Smooth muscle cell (in vitro differentiated cells): ENCODE data around the gene ABHD2. TPM values are rescaled to one million over a fixed set of nuclear protein-coding genes. Genes with fewer than 3 reads are reported as not detected.

Source experiments
- DNase-seq: peaks from one replicate; lab custom pipeline; 2025; ENCODE audit not compliant: unreplicated experiment; lab: John Stamatoyannopoulos, UW
- H2AFZ ChIP-seq: fragments of 200-600 bp; sonication (generic); 2 replicates; pipeline ENCODE4 v1.6.0; 2016; ENCODE audit warnings: antibody characterized with exemption, low read depth, mild to moderate bottlenecking
- H3F3A ChIP-seq: fragments of 200-600 bp; sonication (generic); 2 replicates; pipeline ENCODE4 v1.6.0; 2017; ENCODE audit warnings: antibody characterized with exemption, low read depth
- H3K27ac ChIP-seq: fragments of 200-600 bp; sonication (generic); 2 replicates; pipeline ENCODE4 v1.5.1; 2016; ENCODE audit warnings: low read depth, mild to moderate bottlenecking
- H3K27me3 ChIP-seq: fragments of 200-600 bp; sonication (generic); 2 replicates; pipeline ENCODE4 v1.6.1; 2016; ENCODE audit warnings: low read depth, mild to moderate bottlenecking
- H3K36me3 ChIP-seq: fragments of 200-600 bp; sonication (generic); 2 replicates; pipeline ENCODE4 v1.5.1; 2016; ENCODE audit warnings: low read depth
- H3K4me1 ChIP-seq: fragments of 200-600 bp; sonication (generic); 2 replicates; pipeline ENCODE4 v1.5.1; 2016; ENCODE audit warnings: low read depth
- H3K4me2 ChIP-seq: fragments of 200-600 bp; sonication (generic); 2 replicates; pipeline ENCODE4 v1.6.0; 2016; ENCODE audit warnings: mild to moderate bottlenecking
- H3K4me3 ChIP-seq: fragments of 200-600 bp; sonication (generic); 2 replicates; pipeline ENCODE4 v1.5.1; 2016; ENCODE audit warnings: mild to moderate bottlenecking
- H3K79me2 ChIP-seq: fragments of 200-600 bp; sonication (generic); 2 replicates; pipeline ENCODE4 v1.6.0; 2016; ENCODE audit warnings: low read depth, mild to moderate bottlenecking
- H3K9ac ChIP-seq: fragments of 200-600 bp; sonication (generic); 2 replicates; pipeline ENCODE4 v1.6.0; 2016; ENCODE audit warnings: low read depth
- H3K9me3 ChIP-seq: fragments of 200-600 bp; sonication (generic); replicated peaks from 2 replicates; pipeline ENCODE4 v1.5.1; 2016; ENCODE audit warnings: low read depth
- H4K20me1 ChIP-seq: fragments of 200-600 bp; sonication (generic); 2 replicates; pipeline ENCODE4 v1.6.0; 2016; ENCODE audit warnings: low read depth
- CTCF ChIP-seq: fragments of 200-600 bp; sonication (generic); IDR thresholded peaks from 2 replicates; pipeline ENCODE4 v1.5.1; 2017; ENCODE audit warnings: borderline replicate concordance, mild to moderate bottlenecking, antibody characterized with exemption; ENCODE audit not compliant: insufficient read depth, poor library complexity, severe bottlenecking
- WGBS: methylation state at CpG from one replicate; pipeline ENCODE4 v1.1.7; 2016; ENCODE audit warnings: low lambda C conversion rate; 5-methylcytosine and 5-hydroxymethylcytosine counted together
- polyA plus RNA-seq: library from polyadenylated mRNA; unstranded; fragments of >200 nt; fragmentation: Nextera tagmentation; extraction: Ambion mirVana; gene quantifications from 2 replicates; pipeline ENCODE4 v1.2.1, GENCODE V29; 2016
- total RNA-seq: library from RNA; depleted of rRNA; stranded (reverse); fragments of >200 nt; gene quantifications from 2 replicates; pipeline ENCODE4 v1.2.3, GENCODE V29; 2014

The ABHD2 gene
- total and polyA plus RNA-seq, 2 experiments from 2014 or later: 9.4 to 23.9 TPM

- Histone ChIP-seq H3K27me3 (no peaks in the 10 kb centered on the region), H3K36me3 (no peaks in the 10 kb centered on the region), H3K27ac (no peak overlapping the region), H3F3A (no peaks in the 10 kb centered on the region), H3K79me2 (no peaks in the 10 kb centered on the region), H4K20me1 (no peaks in the 10 kb centered on the region), H2AFZ (no peak overlapping the region), H3K9me3 (no peaks in the 10 kb centered on the region), H3K4me2 (no peak overlapping the region), H3K4me1 (peaks cover 30% of the 10 kb centered on the region), H3K9ac (no peak overlapping the region), H3K4me3 (no peak overlapping the region)
- TF ChIP-seq CTCF: no peak
- 48% methylated on average over 4 of the region's 4 CpGs for WGBS
- DNase-seq: no peak
Observed at GRCh38 chr15:89197503-89197971, 109.3 kb downstream of the ABHD2 start.

DNA sequence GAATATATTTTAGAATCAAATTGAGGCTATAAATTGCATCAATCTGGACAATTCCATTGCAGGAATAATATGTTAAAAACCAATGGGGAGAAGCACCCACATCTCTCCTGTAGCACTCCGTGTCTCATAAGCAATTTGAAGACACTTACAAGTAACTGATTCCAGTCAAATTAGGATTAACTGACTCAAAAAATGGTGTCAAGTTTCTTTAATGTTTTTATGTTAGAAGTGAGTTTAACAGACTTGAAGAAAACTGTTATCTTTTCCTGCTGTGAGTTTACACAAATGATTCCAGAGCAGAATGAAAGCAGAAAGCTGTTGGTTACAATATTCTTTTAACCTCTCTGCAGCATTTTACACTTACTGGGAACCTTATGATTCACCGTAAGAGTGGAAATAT is 109.9 kb downstream of the ABHD2 start:
- H3K27ac ChIP-seq: no peak overlapping the region
- H3K79me2 ChIP-seq: no peaks in the 10 kb centered on the region
- no peak for TF ChIP-seq CTCF
- H3K27me3 ChIP-seq: no peaks in the 10 kb centered on the region
- no peaks in the 10 kb centered on the region for H4K20me1 ChIP-seq
- no peak overlapping the region for H2AFZ ChIP-seq
- H3K4me3 ChIP-seq: no peak overlapping the region
- peaks cover 30% of the 10 kb centered on the region for H3K4me1 ChIP-seq
- no peak overlapping the region for H3K4me2 ChIP-seq
- H3K36me3 ChIP-seq: no peaks in the 10 kb centered on the region
- H3K9me3 ChIP-seq: no peaks in the 10 kb centered on the region
- H3K9ac ChIP-seq: no peak overlapping the region
- WGBS: 78% methylated on average over 2 of the region's 2 CpGs
- DNase-seq: no peak
- H3F3A ChIP-seq: no peaks in the 10 kb centered on the region

DNA sequence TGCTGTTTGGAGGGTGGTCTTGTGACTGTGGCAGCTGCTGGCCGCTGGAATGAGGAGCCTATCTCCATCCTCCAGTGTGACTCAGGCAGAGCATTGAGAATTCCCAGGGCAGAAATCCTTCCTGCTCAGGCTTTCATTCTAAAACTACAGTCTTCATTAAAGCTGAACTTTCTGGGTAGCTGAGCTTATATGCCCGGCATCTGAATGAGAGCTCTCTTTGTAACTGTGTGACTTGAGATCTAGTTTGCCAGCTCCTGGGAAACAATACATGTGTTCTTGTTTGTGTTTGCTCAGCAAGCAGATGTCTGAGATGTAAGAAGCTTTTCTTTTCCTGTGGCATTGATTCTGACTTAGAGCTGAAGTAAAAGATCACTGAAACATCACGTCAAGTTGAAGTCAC is 110.7 kb downstream of the ABHD2 start:
- no peak overlapping the region for H3K9ac ChIP-seq
- no peaks in the 10 kb centered on the region for H3K9me3 ChIP-seq
- DNase-seq: no peak
- H3K4me3 ChIP-seq: no peak overlapping the region
- no peaks in the 10 kb centered on the region for H3K79me2 ChIP-seq
- TF ChIP-seq CTCF: no peak
- peaks cover 30% of the 10 kb centered on the region for H3K4me1 ChIP-seq
- H3K27ac ChIP-seq: no peak overlapping the region
- H3K36me3 ChIP-seq: no peaks in the 10 kb centered on the region
- WGBS: 86% methylated on average over 3 of the region's 3 CpGs
- H4K20me1 ChIP-seq: no peaks in the 10 kb centered on the region
- no peak overlapping the region for H3K4me2 ChIP-seq
- no peak overlapping the region for H2AFZ ChIP-seq
- H3K27me3 ChIP-seq: no peaks in the 10 kb centered on the region
- H3F3A ChIP-seq: no peaks in the 10 kb centered on the region

DNA sequence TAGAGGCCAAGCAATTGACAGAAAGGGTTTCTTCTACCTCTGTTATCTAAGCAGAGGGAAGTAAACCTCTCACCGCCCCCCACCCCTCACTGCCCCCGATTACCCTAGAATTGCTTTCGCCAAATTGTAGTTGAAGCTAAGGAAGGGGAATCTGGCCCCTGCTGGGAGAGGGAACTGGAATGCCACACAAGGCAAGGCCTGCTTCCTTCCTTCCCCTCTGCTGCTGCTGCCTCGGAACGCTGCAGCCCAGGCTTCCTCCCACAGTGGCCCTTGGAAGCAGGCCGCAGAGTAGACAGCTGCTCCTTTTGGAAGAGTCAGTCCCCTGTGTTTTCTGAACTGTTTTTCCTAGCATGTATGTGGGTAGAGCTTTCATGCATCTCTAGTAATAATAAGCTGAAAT is 111.5 kb downstream of the ABHD2 start:
- peaks cover 30% of the 10 kb centered on the region for H3K4me1 ChIP-seq

More for the DNA sequence above, 111.5 kb downstream of the ABHD2 start:
- no peak overlapping the region for H3K9ac ChIP-seq
- H4K20me1 ChIP-seq: no peaks in the 10 kb centered on the region
- 66% methylated on average over 6 of the region's 6 CpGs for WGBS
- H3K27me3 ChIP-seq: no peaks in the 10 kb centered on the region
- no peak overlapping the region for H3K4me2 ChIP-seq
- no peak overlapping the region for H3K4me3 ChIP-seq
- H3K36me3 ChIP-seq: no peaks in the 10 kb centered on the region
- no peaks in the 10 kb centered on the region for H3K79me2 ChIP-seq
- H3K9me3 ChIP-seq: no peaks in the 10 kb centered on the region
- no peak for DNase-seq
- no peaks in the 10 kb centered on the region for H3F3A ChIP-seq
- no peak overlapping the region for H3K27ac ChIP-seq
- H2AFZ ChIP-seq: no peak overlapping the region
- no peak for TF ChIP-seq CTCF
